OCI-LY7 (cell line): Measurements from ENCODE around the gene MTUS2. TPM values are rescaled to one million over a fixed set of nuclear protein-coding genes. Genes with fewer than 3 reads are reported as not detected.

Experiments
- BruUV-seq: library from RNA; stranded (reverse); fragments of 400-500 nt; replicated peaks from 2 replicates; lab custom pipeline; 2021; lab: Mats Ljungman, UMichigan
- CTCF ChIA-PET: fragments of 300-600 bp; sonication (Branson Sonifier 250); formaldehyde crosslinking; loops from one replicate; lab custom pipeline; 2022; ENCODE audit warnings: antibody characterized with exemption; ENCODE audit not compliant: unreplicated experiment; lab: Charles Lee
- POLR2A ChIA-PET: fragments of 300-600 bp; sonication (Branson Sonifier 250); formaldehyde crosslinking; loops from one replicate; lab custom pipeline; 2022; ENCODE audit warnings: antibody characterized with exemption; lab: Charles Lee
- DNase-seq: peaks from one replicate; pipeline ENCODE4 v3.0.0-alpha.2; 2015; ENCODE audit warnings: low spot score
- H2AFZ ChIP-seq: fragments of 200-600 bp; sonication (generic), shearing (Covaris generic); 2 replicates; pipeline ENCODE4 v1.6.1; 2014; ENCODE audit warnings: mild to moderate bottlenecking, antibody characterized with exemption, low read length, moderate library complexity
- H3K27ac ChIP-seq: fragments of 200-600 bp; sonication (generic); 2 replicates; pipeline ENCODE4 v1.5.1; 2014; ENCODE audit warnings: mixed run types, low read depth, mild to moderate bottlenecking, moderate library complexity, low read length, inconsistent platforms; ENCODE audit not compliant: poor library complexity, severe bottlenecking
- H3K36me3 ChIP-seq: fragments of 200-600 bp; sonication (generic); 2 replicates; pipeline ENCODE4 v1.6.1; 2014; ENCODE audit warnings: mild to moderate bottlenecking, antibody characterized with exemption, low read length, moderate library complexity, mixed read lengths; ENCODE audit not compliant: insufficient read depth
- H3K4me1 ChIP-seq: fragments of 200-600 bp; sonication (generic); 2 replicates; pipeline ENCODE4 v1.5.1; 2014; ENCODE audit warnings: mild to moderate bottlenecking, low read length; ENCODE audit not compliant: insufficient read depth, poor library complexity, severe bottlenecking
- H3K4me2 ChIP-seq: fragments of 200-600 bp; sonication (generic); 2 replicates; pipeline ENCODE4 v1.6.1; 2014; ENCODE audit warnings: mild to moderate bottlenecking, low read length
- H3K4me3 ChIP-seq: fragments of 200-600 bp; sonication (generic); 2 replicates; pipeline ENCODE4 v1.5.1; 2014; ENCODE audit warnings: mild to moderate bottlenecking, low read depth, low read length; ENCODE audit not compliant: poor library complexity, severe bottlenecking
- H3K79me2 ChIP-seq: fragments of 200-600 bp; sonication (generic); 2 replicates; pipeline ENCODE4 v1.6.1; 2016; ENCODE audit warnings: low read depth, mild to moderate bottlenecking, low read length, moderate library complexity, mixed read lengths; ENCODE audit not compliant: insufficient read depth
- H3K9me2 ChIP-seq: fragments of 200-600 bp; sonication (generic); 2 replicates; pipeline ENCODE4 v1.6.1; 2016; ENCODE audit warnings: mild to moderate bottlenecking, low read length, mixed read lengths; ENCODE audit not compliant: insufficient read depth
- H3K9me3 ChIP-seq: fragments of 200-600 bp; sonication (generic); 2 replicates; pipeline ENCODE4 v1.6.1; 2014; ENCODE audit warnings: mild to moderate bottlenecking, mixed run types, low read length, mixed read lengths
- H4K20me1 ChIP-seq: fragments of 200-600 bp; sonication (generic); 2 replicates; pipeline ENCODE4 v1.6.1; 2014; ENCODE audit warnings: mild to moderate bottlenecking, antibody characterized with exemption, low read length, moderate library complexity, mixed read lengths; ENCODE audit not compliant: insufficient read depth
- EZH2phosphoT487 ChIP-seq: fragments of 200-600 bp; sonication (generic); IDR thresholded peaks from 2 replicates; pipeline ENCODE4 v1.6.1; 2018; ENCODE audit warnings: low read depth, borderline replicate concordance, mild to moderate bottlenecking, mixed run types, antibody characterized with exemption, low read length, moderate library complexity, mixed read lengths
- intact Hi-C: fragments of 100-400 bp; cut with micrococcal nuclease; formaldehyde crosslinking; loops from one replicate; pipeline ENCODE4 v1.10.0; 2022; ENCODE audit not compliant: unreplicated experiment
- total RNA-seq, 2 experiments: library from RNA; depleted of rRNA in 1 of 2; stranded (reverse); fragments of >200 nt in 1 of 2; shearing (Covaris generic) in 1 of 2; gene quantifications; 2 replicates each; pipeline ENCODE4 v1.2.3, GENCODE V29; 2014 to 2022
- TF ChIP-seq, protein P1 (sequence below): fragments of 200-600 bp; sonication (generic); conservative IDR thresholded peaks from 2 replicates; pipeline ENCODE4 v1.5.1; 2014; ENCODE audit warnings: mild to moderate bottlenecking, antibody characterized with exemption, low read length, moderate library complexity, mixed read lengths

MTUS2 gene
- total RNA-seq, 2 experiments from 2014 or later, result 0.16 to 9.8 TPM

DNA sequence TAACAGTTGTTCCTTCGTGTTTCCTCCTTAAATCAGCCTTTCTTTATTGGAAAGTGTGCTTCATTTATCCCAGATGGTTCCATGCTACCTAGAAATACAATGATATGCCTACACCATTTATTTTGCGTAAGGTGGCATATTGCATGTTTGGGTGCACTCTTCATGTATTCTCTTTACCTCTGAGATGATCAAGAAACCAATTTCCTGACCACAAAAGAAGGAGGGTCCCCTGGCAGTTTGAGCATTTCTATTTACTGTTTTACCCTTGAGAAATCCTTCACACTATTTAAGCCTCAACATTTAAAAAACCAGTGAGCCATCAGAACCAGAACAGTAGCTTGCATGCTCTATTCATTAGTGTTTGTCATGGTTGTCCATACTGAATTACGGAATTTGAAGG is 354.0 kb downstream of the MTUS2 start:
- Histone ChIP-seq H3K9me3 (no peaks in the 10 kb centered on the region), H3K27ac (no peak overlapping the region), H4K20me1 (no peaks in the 10 kb centered on the region), H2AFZ (no peak overlapping the region), H3K9me2 (no peaks in the 10 kb centered on the region; the same call in 1 of the 2 replicates), H3K36me3 (no peaks in the 10 kb centered on the region), H3K79me2 (no peaks in the 10 kb centered on the region), H3K4me2 (no peak overlapping the region), H3K4me3 (no peak overlapping the region), H3K4me1 (no peaks in the 10 kb centered on the region)
- BruUV-seq, result no TSS peak
- TF ChIP-seq, protein P1, sequence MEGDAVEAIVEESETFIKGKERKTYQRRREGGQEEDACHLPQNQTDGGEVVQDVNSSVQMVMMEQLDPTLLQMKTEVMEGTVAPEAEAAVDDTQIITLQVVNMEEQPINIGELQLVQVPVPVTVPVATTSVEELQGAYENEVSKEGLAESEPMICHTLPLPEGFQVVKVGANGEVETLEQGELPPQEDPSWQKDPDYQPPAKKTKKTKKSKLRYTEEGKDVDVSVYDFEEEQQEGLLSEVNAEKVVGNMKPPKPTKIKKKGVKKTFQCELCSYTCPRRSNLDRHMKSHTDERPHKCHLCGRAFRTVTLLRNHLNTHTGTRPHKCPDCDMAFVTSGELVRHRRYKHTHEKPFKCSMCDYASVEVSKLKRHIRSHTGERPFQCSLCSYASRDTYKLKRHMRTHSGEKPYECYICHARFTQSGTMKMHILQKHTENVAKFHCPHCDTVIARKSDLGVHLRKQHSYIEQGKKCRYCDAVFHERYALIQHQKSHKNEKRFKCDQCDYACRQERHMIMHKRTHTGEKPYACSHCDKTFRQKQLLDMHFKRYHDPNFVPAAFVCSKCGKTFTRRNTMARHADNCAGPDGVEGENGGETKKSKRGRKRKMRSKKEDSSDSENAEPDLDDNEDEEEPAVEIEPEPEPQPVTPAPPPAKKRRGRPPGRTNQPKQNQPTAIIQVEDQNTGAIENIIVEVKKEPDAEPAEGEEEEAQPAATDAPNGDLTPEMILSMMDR, result no peak
- TF ChIP-seq EZH2phosphoT487, result no peak
- CTCF ChIA-PET, result no interaction called here
- intact Hi-C loops, result no loop called here
- no peak for DNase-seq
- POLR2A ChIA-PET, result no interaction called here

DNA sequence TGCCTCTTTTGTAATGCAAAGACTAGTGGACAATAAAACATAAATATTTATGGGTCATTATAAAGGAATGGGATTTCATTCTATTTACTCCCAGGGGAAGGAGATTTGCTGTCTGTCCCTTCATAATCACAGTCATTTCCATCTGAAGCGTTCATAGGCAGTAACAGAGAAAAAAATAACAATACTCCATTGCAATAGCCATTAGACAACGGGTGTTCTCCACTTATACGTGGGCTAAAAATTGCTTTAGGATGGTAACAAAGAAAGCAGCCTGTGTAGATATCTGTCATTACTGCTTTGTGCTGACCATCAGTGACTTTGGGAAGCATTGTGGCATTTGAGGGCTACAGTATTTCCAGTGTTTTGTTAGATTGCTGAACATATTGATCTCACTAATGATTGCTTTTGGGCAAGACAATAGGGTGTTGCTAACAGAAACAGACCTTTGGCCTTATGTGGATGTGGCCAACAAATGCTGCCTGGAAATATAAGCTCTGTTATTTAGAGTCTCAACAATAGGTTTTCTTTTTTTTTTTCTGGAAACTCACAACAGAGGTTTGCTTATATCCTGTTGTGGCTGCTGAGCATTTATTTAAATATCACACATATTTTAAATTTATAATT is 355.2 kb downstream of the MTUS2 start:
- intact Hi-C loops, result no loop called here
- no peak for DNase-seq
- CTCF ChIA-PET, result no interaction called here
- no TSS peak for BruUV-seq
- POLR2A ChIA-PET, result interaction anchor here (0.7 to 1.0 kb wide), 4 partner anchors 12 to 120 kb away, joined by 3 to 4 read pairs (median 3); no protein-coding TSS in a partner anchor
- H3K27ac ChIP-seq, result no peak overlapping the region
- no peaks in the 10 kb centered on the region for H4K20me1 ChIP-seq
- no peaks in the 10 kb centered on the region for H3K9me3 ChIP-seq
- no peaks in the 10 kb centered on the region for H3K4me1 ChIP-seq
- no peak overlapping the region for H2AFZ ChIP-seq
- H3K9me2 ChIP-seq, result no peaks in the 10 kb centered on the region
- no peak overlapping the region for H3K4me3 ChIP-seq
- H3K4me2 ChIP-seq, result no peak overlapping the region
- no peaks in the 10 kb centered on the region for H3K79me2 ChIP-seq
- TF ChIP-seq, protein P1, result no peak
- TF ChIP-seq EZH2phosphoT487, result no peak
- H3K36me3 ChIP-seq, result no peaks in the 10 kb centered on the region

DNA sequence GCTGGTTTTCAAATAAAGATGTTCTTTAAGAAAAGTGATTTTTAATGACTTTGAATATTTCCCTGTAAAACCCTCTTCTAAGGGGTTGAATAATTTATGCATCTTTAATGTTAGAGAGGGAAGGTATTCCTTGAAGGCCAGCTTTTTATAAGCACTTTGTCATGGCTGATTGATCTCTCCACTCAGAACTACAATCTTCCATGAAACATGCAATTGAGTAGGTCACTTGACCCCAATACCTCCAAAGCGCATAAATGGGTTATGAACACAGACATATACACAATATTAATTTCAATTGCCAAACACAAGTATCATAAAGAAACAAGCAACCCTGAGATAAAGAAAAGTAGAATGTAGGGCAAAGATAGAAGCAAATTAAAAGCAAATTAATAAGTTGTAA is 359.9 kb downstream of the MTUS2 start:
- intact Hi-C loops, result no loop called here
- TF ChIP-seq EZH2phosphoT487, result no peak
- TF ChIP-seq, protein P1, result no peak
- Histone ChIP-seq H3K9me2 (no peaks in the 10 kb centered on the region), H3K4me1 (no peaks in the 10 kb centered on the region), H3K4me2 (no peak overlapping the region), H3K36me3 (no peaks in the 10 kb centered on the region), H3K9me3 (no peaks in the 10 kb centered on the region), H3K79me2 (no peaks in the 10 kb centered on the region), H4K20me1 (no peaks in the 10 kb centered on the region), H2AFZ (no peak overlapping the region), H3K27ac (no peak overlapping the region), H3K4me3 (no peak overlapping the region)
- CTCF ChIA-PET, result no interaction called here
- POLR2A ChIA-PET, result no interaction called here
- no peak for DNase-seq
- BruUV-seq, result no TSS peak
